Mucosa of descending colon (tissue), 3 donors: Measurements from ENCODE around the gene EYA4. TPM values are rescaled to one million over a fixed set of nuclear protein-coding genes. Genes with fewer than 3 reads are reported as not detected.

ENCODE experiments used
- ATAC-seq: fragments of 200-7000 bp; cut with Tn5 transposase; one replicate; pipeline ENCODE4 v1.9.1; 2020; ENCODE audit warnings: mild to moderate bottlenecking, moderate library complexity
- DNase-seq, 3 donors: peaks; one replicate each; pipeline ENCODE4 v3.0.0-alpha.2; 2020
- H3K36me3 ChIP-seq: fragments of 200-600 bp; one replicate; pipeline ENCODE4 v1.8.0; 2021; ENCODE audit warnings: low read depth, mild to moderate bottlenecking
- H3K4me1 ChIP-seq: fragments of 200-600 bp; one replicate; pipeline ENCODE4 v1.8.0; 2021; ENCODE audit warnings: low read depth, mild to moderate bottlenecking
- H3K4me3 ChIP-seq: fragments of 200-600 bp; one replicate; pipeline ENCODE4 v1.8.0; 2021; ENCODE audit warnings: mild to moderate bottlenecking
- H3K9me3 ChIP-seq: fragments of 200-600 bp; one replicate; pipeline ENCODE4 v1.8.0; 2021; ENCODE audit warnings: mild to moderate bottlenecking
- intact Hi-C, 2 donors: fragments of 100-400 bp; cut with DNase I in 1 of 2; cut with micrococcal nuclease in 1 of 2; formaldehyde crosslinking; loops; one replicate each; pipeline versions ENCODE4 v1.11.0 to v1.11.1; 2022; cut with DNase I, micrococcal nuclease
- total RNA-seq, 3 donors: library from RNA; stranded (reverse); fragmentation: NEBNext Ultra II Directional in 2 of 3; extraction: Animal tissue kit (Norgen Biotek cat#: 25700) in 2 of 3; gene quantifications; one replicate each; pipeline versions ENCODE4 v1.2.1 to v1.2.4, GENCODE V29; 2021 to 2023
- TF ChIP-seq, protein P1 (sequence below): fragments of 200-600 bp; IDR thresholded peaks from one replicate; pipeline ENCODE4 v1.8.0; 2022; ENCODE audit warnings: antibody characterized with exemption, mild to moderate bottlenecking
- donor health status: DM: no; HTN: no; CAD: no; lungs with moderate emphysema.
- donor health status: DM: no; HTN: no; CAD: no.
- donor health status: DM: no; HTN: yes; CAD: no.

The EYA4 gene
- total RNA-seq, 3 donors from 2014 or later, result 0.41 to 0.66 TPM; not detected in 1

- intact Hi-C loops, result no loop called here
- DNase-seq (no peak), ATAC-seq (no peak)
- TF ChIP-seq, protein P1, sequence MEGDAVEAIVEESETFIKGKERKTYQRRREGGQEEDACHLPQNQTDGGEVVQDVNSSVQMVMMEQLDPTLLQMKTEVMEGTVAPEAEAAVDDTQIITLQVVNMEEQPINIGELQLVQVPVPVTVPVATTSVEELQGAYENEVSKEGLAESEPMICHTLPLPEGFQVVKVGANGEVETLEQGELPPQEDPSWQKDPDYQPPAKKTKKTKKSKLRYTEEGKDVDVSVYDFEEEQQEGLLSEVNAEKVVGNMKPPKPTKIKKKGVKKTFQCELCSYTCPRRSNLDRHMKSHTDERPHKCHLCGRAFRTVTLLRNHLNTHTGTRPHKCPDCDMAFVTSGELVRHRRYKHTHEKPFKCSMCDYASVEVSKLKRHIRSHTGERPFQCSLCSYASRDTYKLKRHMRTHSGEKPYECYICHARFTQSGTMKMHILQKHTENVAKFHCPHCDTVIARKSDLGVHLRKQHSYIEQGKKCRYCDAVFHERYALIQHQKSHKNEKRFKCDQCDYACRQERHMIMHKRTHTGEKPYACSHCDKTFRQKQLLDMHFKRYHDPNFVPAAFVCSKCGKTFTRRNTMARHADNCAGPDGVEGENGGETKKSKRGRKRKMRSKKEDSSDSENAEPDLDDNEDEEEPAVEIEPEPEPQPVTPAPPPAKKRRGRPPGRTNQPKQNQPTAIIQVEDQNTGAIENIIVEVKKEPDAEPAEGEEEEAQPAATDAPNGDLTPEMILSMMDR, result no peak
- Histone ChIP-seq H3K9me3 (no peaks in the 10 kb centered on the region), H3K4me1 (no peaks in the 10 kb centered on the region), H3K4me3 (no peak overlapping the region), H3K36me3 (no peaks in the 10 kb centered on the region)
Measured at GRCh38 chr6:133380723-133381122, 139.6 kb downstream of the EYA4 start.

DNA sequence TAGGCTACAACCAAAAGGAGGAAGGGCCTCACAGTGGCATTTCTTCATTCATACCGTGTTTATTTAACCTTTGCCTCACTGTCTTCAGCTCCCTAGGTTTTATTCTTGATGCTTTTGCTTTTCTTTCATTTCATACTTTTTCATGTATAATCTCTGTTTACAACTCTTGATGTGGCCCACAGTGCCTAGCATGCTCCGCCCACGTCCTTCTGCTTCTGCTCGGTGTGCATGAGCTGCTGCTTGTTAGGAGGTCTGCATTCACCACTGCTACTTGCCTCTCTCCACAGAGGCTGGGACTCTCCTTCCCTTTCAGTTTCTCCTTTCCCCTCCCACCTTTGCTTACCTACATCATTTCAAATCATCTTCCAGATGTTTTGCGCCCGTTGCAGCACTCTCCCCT lies 147.6 kb downstream of the EYA4 start:
- intact Hi-C loops, result no loop called here
- Histone ChIP-seq H3K36me3 (no peaks in the 10 kb centered on the region), H3K9me3 (no peaks in the 10 kb centered on the region), H3K4me1 (no peaks in the 10 kb centered on the region), H3K4me3 (no peak overlapping the region)
- ATAC-seq (no peak), DNase-seq (no peak)
- TF ChIP-seq, protein P1, result no peak

DNA sequence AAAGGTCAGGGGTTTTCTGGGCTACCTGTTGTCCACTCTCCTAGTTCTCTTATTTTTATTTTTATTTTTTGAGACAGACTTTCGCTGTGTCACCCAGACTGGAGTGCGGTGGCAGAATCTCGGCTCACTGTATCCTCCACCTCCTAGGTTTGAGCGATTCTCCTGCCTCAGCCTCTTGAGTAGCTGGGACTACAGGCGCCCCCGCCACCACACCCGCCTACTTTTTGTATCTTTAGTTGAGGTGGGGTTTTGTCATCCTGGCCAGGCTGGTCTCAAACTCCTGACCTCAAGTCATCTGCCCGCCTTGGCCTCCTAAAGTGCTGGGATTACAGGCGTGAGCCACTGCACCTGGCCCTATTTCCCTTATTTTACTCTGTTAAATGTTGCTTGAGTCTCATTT lies 149.0 kb downstream of the EYA4 start:
- no peaks in the 10 kb centered on the region for H3K4me1 ChIP-seq
- intact Hi-C loops, result no loop called here

DNA sequence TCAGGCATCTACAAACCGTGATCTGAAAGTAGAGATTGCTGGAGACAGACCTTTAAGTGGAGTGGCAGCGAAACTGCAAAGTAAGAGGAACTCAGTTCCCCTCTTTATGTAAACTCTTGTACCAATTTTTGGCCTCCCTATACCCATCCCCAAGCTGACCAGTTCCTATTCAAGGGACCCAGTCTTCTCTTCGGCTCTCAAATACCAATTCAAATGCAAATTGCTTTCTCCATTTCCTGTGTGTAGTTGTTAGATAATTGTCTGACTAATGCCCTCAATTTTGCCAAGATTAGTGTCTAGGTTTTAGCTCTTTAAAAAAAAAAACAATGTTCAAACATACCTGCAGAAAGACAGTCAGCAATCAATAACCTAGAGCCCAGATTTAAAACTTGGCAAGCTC lies 150.9 kb downstream of the EYA4 start:
- H3K4me1 ChIP-seq, result no peaks in the 10 kb centered on the region
- no peak overlapping the region for H3K4me3 ChIP-seq
- no peaks in the 10 kb centered on the region for H3K36me3 ChIP-seq
- DNase-seq (no peak), ATAC-seq (no peak)
- TF ChIP-seq, protein P1, result no peak
- H3K9me3 ChIP-seq, result no peaks in the 10 kb centered on the region
- intact Hi-C loops, result no loop called here

More for the DNA sequence above, 149.0 kb downstream of the EYA4 start:
- TF ChIP-seq, protein P1, result no peak
- ATAC-seq (no peak), DNase-seq (no peak)
- Histone ChIP-seq H3K36me3 (no peaks in the 10 kb centered on the region), H3K4me3 (no peak overlapping the region), H3K9me3 (no peaks in the 10 kb centered on the region)

- TF ChIP-seq, protein P1, result no peak
- DNase-seq (no peak), ATAC-seq (no peak)
- intact Hi-C loops, result no loop called here
- H3K36me3 ChIP-seq, result no peaks in the 10 kb centered on the region
- H3K9me3 ChIP-seq, result no peaks in the 10 kb centered on the region
- H3K4me3 ChIP-seq, result no peak overlapping the region
- no peaks in the 10 kb centered on the region for H3K4me1 ChIP-seq
Measured at GRCh38 chr6:133392641-133393040, 151.5 kb downstream of the EYA4 start.

DNA sequence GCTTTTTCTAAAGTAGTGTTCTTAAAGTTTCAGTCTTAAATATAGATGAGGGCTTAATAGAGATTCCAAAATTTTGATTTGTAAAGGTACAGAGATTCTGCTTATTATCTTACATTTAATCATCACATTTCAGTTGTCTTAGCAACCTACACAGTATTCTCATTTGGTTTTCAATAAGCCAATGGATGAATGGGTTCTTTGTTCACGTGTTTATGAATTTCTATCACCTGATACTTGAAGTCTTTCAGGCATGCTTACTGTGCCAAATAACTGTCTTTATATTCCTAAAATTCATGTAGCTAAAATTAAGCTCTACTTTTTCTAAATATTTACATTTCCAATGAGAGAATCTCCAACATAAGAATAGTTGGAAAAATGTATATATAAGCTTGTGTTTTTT lies 152.7 kb downstream of the EYA4 start:
- intact Hi-C loops, result no loop called here
- TF ChIP-seq, protein P1, result no peak
- no peak for DNase-seq
- Histone ChIP-seq H3K4me1 (no peaks in the 10 kb centered on the region), H3K36me3 (no peaks in the 10 kb centered on the region), H3K9me3 (no peaks in the 10 kb centered on the region), H3K4me3 (no peak overlapping the region)
- ATAC-seq, result no peak
